ENCODE results near the gene CCL28.

Gene CCL28

DNA sequence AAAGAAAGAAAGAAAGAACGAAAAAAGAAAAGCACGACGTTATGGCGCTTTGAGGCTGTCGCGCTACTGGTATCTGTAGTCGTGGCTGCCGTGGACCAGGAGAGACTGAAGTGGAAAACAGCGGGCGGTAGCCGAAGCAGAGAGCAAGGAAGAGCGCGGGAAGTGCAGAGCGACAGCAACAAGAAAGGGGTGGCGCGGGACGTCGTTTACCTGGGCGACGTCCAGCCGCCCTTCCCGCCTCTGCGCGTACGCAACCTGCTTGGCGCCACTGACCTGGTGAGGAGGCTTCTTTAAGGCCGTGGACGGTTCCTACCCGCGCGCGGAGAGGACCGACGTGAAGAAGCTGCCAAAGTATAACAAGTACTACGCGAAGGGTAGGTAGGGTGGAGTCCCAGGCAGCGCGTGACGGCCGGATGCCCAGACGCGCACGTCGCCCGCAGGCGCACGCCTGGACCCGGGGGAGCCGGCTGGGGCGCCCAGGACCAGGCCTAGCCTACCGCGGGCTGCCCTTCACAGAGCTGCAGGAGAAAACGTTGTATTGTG, 15.4 kb downstream of the CCL28 start:
- Histone ChIP-seq H3K9me2 (replicated peaks; ENCODE audit: control insufficient read depth, low read length) (no peaks in the 10 kb centered on the region), H3F3A (ENCODE audit: control insufficient read depth, insufficient read depth) (no peaks in the 10 kb centered on the region), H3K27me3 (ENCODE audit: control insufficient read depth, low read length) (no peaks in the 10 kb centered on the region; the same call in 1 of the 2 replicates), H3K36me3 (ENCODE audit: control insufficient read depth, low read length) (no peaks in the 10 kb centered on the region), H3K4me3 (ENCODE audit: low read length) (peak overlapping the region; percentile 71), H3K4me2 (ENCODE audit: low read length) (peak overlapping the region; percentile 70), H3K4me1 (ENCODE audit: control insufficient read depth, low read length) (peaks cover 14% of the 10 kb centered on the region), H3K27ac (ENCODE audit: low read depth, low read length) (no peak overlapping the region), H3K9me3 (ENCODE audit: control insufficient read depth, insufficient read depth, low read length) (no peaks in the 10 kb centered on the region), H4K20me1 (ENCODE audit: control insufficient read depth, insufficient read depth, low read depth, low read length) (no peaks in the 10 kb centered on the region), H3K79me2 (ENCODE audit: control insufficient read depth, low read length) (no peaks in the 10 kb centered on the region)
- TF ChIP-seq EZH2phosphoT487 (IDR thresholded peaks at IDR 0.05; ENCODE audit: borderline replicate concordance, low read length) = no peak

DNA sequence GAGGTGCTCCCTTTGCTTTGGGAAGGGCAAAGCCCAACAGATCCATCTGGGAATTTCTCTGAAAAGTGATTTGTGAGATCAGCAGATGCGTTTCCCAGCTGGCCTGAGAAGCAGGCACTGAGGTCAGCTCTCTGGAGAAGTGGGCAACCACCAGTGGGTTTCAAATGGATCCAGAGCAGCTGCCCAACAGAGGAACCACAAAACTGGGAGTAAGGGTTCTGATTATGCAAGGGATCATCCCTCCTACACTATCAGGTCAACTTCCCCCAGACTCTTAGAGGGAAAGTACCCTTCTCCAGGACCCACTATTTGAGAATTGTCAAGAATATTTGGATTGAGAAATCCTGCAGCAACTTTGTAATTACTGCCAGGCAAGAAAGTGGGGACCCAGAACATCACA, 21.7 kb downstream of the CCL28 start:
- H3K27me3 ChIP-seq (ENCODE audit: control insufficient read depth, low read length) = no peaks in the 10 kb centered on the region
- no peaks in the 10 kb centered on the region for H3K9me3 ChIP-seq (ENCODE audit: control insufficient read depth, insufficient read depth, low read length)
- H3K9me2 ChIP-seq (replicated peaks; ENCODE audit: control insufficient read depth, low read length) = no peaks in the 10 kb centered on the region
- H3K36me3 ChIP-seq (ENCODE audit: control insufficient read depth, low read length) = no peaks in the 10 kb centered on the region
- no peaks in the 10 kb centered on the region; the same call in 1 of the 2 replicates for H3F3A ChIP-seq (ENCODE audit: control insufficient read depth, insufficient read depth)
- H3K4me3 ChIP-seq (ENCODE audit: low read length) = no peak overlapping the region
- no peaks in the 10 kb centered on the region for H3K79me2 ChIP-seq (ENCODE audit: control insufficient read depth, low read length)
- TF ChIP-seq, protein P1, sequence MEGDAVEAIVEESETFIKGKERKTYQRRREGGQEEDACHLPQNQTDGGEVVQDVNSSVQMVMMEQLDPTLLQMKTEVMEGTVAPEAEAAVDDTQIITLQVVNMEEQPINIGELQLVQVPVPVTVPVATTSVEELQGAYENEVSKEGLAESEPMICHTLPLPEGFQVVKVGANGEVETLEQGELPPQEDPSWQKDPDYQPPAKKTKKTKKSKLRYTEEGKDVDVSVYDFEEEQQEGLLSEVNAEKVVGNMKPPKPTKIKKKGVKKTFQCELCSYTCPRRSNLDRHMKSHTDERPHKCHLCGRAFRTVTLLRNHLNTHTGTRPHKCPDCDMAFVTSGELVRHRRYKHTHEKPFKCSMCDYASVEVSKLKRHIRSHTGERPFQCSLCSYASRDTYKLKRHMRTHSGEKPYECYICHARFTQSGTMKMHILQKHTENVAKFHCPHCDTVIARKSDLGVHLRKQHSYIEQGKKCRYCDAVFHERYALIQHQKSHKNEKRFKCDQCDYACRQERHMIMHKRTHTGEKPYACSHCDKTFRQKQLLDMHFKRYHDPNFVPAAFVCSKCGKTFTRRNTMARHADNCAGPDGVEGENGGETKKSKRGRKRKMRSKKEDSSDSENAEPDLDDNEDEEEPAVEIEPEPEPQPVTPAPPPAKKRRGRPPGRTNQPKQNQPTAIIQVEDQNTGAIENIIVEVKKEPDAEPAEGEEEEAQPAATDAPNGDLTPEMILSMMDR (IDR thresholded peaks at IDR 0.05; ENCODE audit: low read depth, low read length, poor library complexity, severe bottlenecking) = no peak
- no peak for TF ChIP-seq EZH2phosphoT487 (IDR thresholded peaks at IDR 0.05; ENCODE audit: borderline replicate concordance, low read length)
- no peak overlapping the region for H3K4me2 ChIP-seq (ENCODE audit: low read length)
- H3K4me1 ChIP-seq (ENCODE audit: control insufficient read depth, low read length) = no peaks in the 10 kb centered on the region
- no peaks in the 10 kb centered on the region for H4K20me1 ChIP-seq (ENCODE audit: control insufficient read depth, insufficient read depth, low read depth, low read length)
- no peak overlapping the region for H3K27ac ChIP-seq (ENCODE audit: low read depth, low read length)

DNA sequence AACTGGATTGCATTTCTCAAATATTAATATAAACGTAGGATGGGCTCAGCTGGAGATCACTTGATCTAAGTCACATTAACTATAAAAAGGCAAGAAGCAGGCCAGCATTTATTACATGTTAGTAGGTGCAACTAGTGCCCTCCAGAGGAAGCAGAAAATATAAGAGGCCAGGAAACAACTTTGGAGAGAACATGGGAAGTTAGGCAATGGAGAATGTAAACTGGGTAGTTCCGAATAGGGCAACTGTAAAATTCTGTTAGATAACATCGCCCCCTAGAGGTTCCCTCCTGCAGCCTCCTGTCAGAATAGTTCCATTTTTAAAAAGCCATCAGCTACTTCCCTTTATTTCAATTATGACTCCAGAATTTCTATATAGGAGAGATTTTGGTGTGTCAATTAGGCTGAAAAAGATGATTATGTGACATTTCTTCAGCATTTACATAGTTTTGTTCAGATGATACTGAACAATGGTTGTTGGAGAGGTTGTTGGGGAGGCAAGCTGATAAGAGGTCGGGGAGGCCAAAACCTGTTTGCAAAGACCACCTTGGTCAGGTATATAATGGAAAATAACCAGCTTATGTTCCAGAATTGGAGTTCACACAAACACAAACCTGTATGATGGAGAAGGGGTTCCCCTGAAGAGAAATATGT, 22.4 kb downstream of the CCL28 start:
- H3K4me2 ChIP-seq (ENCODE audit: low read length) = no peak overlapping the region

More for the DNA sequence above, 22.4 kb downstream of the CCL28 start:
- TF ChIP-seq, protein P1 (IDR thresholded peaks at IDR 0.05; ENCODE audit: low read depth, low read length, poor library complexity, severe bottlenecking) = peak; percentile 94
- no peak for TF ChIP-seq EZH2phosphoT487 (IDR thresholded peaks at IDR 0.05; ENCODE audit: borderline replicate concordance, low read length)
- Histone ChIP-seq H4K20me1 (ENCODE audit: control insufficient read depth, insufficient read depth, low read depth, low read length) (no peaks in the 10 kb centered on the region), H3K79me2 (ENCODE audit: control insufficient read depth, low read length) (no peaks in the 10 kb centered on the region), H3K9me3 (ENCODE audit: control insufficient read depth, insufficient read depth, low read length) (no peaks in the 10 kb centered on the region), H3K27ac (ENCODE audit: low read depth, low read length) (no peak overlapping the region), H3K4me1 (ENCODE audit: control insufficient read depth, low read length) (no peaks in the 10 kb centered on the region), H3K27me3 (ENCODE audit: control insufficient read depth, low read length) (no peaks in the 10 kb centered on the region), H3K4me3 (ENCODE audit: low read length) (no peak overlapping the region), H3F3A (ENCODE audit: control insufficient read depth, insufficient read depth) (no peaks in the 10 kb centered on the region; the same call in 1 of the 2 replicates), H3K9me2 (replicated peaks; ENCODE audit: control insufficient read depth, low read length) (no peaks in the 10 kb centered on the region), H3K36me3 (ENCODE audit: control insufficient read depth, low read length) (no peaks in the 10 kb centered on the region)
